ENCODE measurements around the gene BRICD5.

DNA sequence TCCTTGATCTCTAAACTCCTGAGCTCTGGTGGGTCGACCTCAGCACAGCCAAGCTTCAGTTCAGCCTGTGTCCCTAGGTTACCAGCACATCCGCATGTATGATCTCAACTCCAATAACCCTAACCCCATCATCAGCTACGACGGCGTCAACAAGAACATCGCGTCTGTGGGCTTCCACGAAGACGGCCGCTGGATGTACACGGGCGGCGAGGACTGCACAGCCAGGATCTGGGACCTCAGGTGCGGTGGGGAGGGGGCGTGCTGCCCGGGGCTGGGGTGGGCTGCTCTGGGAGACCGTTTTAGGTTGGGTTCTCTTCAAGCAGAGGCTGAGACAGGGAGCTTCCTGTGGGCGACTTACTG lies 4.3 kb downstream of the BRICD5 start:
- TF ChIP-seq CTCF (IDR thresholded peaks at IDR 0.05) (no peak), POLR2A (IDR thresholded peaks at IDR 0.05) (no peak)

Data from testis (tissue), 2 donors.